Measurements from ENCODE around the gene TFAP2E. TPM values are rescaled to one million over a fixed set of nuclear protein-coding genes. Genes with fewer than 3 reads are reported as not detected.

The TFAP2E gene
- under 0.01 TPM in 2 replicates for total RNA-seq

DNA sequence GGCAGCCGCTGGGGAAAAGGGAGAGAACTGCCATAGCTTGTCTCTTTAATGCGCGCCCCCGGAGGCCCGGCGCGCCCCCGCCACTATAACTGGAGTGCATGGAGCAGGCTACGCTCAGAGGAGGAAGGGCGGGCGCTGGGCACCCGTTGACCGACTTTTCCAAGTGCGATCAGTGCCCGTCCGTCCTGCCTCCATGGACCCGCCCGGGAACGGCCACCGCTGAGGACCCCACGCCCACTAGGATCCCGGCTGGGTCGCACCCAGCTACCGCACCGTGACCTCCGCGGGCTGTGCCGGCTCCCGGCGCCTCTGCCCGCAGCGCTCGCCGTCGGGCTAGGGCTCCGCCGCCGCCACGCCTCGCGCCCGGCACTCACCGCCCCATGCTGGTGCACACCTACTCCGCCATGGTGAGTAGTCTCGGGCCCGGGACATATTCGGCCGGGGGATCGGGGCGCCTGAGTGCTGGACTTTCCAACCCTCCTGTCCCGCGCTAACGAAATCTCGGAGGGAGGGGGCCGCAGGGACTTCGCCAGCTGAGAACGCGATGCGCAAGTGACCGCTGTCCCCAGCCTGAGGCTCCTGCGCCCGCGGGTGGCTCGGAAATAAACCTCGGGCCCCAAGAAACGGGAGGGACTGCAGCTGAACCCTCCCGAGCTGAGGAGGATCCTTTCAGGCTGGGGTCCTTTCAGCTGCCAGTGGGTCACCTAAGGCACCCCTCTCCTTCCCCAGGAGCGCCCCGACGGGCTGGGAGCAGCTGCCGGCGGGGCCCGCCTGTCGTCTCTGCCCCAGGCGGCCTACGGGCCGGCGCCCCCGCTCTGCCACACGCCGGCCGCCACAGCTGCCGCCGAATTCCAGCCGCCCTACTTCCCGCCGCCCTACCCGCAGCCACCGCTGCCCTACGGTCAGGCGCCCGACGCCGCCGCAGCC, at the start of gene TFAP2E:
TSS of gene TFAP2E (plus strand) at position 117 of the 927 bp plus-strand sequence. CDS start at position 381, 264 bp downstream.

DNA sequence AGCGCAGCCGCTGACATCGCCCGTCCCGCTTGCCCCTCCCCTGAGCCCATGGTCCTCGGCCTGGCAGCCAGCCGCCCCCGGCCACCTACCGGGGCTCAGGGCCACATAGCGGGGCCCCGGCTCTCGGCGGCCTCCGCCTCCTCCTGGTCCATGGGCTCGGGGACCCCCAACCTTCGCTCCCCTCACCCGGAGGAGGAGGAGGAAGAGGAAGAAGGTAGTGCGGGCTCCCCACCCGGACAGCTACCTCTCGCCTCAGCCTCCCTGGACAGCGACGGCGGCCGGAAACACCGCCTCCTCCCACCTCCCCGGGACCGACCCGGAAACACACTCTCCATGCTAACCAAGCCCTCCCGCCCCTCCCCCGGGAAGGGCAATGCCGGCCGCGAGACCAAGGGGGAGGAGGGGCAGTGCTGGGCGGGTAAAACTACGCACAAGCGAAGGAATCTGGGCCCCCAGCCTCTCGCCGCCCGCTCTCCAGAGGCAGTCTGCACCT, 15.9 kb upstream of the TFAP2E start, which contains the start of gene KIAA0319L:
TSS of gene KIAA0319L (minus strand) at position 286 of the 493 bp plus-strand sequence. CDS start 2,912 bp downstream, outside the sequence.

DNA sequence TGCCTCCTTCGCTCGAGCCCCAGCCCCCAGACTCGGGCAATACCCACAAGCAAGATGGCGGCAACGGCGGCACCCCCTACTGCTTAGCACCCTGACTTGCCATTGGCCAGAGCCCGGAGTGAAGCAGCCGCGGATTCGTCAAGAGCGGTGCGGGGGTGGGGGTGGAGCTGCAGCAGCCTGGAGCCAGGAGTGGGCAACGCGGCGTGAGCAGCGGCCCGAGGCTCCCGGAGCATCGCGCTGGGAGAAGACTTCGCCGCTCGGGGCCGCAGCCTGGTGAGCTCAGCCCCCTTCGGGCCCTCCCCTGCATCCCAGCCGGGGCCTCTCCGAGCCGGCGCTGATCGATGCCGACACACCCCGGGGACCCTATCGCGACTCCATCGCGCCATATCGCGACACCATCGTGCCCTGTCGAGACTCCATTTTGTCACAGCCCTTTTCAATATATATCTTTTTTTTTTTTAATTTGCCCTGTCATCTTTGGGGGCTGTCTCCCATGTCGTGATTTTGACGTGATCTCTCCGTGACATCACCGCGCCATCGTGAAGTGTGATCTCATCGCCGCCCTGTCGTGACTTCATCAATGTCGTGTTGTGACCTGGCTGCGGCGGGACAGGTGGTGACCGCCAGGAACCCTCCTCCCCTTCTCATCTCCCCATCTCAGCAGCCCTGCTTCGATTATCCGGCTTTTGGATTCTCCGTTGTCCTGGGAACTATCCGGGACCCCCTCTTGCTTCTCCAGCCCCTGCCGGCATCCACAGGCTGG, 15.3 kb upstream of the TFAP2E start, which contains the start of gene NCDN:
TSS of gene NCDN (plus strand) at position 189 of the 763 bp plus-strand sequence. CDS start at position 581, 392 bp downstream.

DNA sequence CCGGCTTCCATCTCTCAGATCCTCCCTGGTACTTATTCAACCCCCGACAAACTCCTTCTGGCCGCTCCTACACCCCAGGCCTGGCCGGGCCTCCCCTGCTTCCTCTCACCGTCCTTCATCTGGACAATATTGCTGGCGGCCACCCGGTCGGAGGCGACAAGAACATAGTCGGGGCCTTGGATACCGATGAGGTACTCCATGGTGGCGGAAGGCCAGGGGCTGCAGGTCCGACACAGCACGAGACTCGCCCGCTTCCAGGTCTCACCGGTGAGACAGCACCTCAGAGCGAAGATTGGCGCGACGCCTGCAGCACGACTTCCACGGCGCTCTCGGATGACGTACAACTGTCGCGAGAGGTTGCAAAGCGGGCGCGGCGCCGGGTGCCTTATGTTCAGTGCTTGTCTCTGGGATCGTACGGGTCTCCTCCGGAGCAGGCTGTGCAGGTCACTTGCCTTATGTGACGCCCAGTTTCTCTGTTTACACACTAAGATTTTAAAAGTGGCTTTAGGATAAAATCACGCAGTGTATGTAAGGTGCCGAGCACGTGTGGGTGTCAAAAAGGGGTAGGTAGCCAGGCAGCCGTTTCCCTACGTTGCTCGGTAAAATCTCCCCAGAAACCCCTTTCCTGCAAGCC, 68.2 kb downstream of the TFAP2E start, which contains the start of gene PSMB2:
TSS of gene PSMB2 (minus strand) at position 294 of the 634 bp plus-strand sequence. CDS start at position 200, 94 bp downstream.

Other genes starting within 250 kb of the TFAP2E start
- gene KIAA0319L, start 15.9 kb upstream of the TFAP2E start, total RNA-seq: 40.5 and 73.3 TPM in 2 replicates
- 22.3 and 32.8 TPM in 2 replicates for gene NCDN, start 15.5 kb upstream of the TFAP2E start, total RNA-seq
- 11.0 and 39.1 TPM in 2 replicates for gene PSMB2, start 68.2 kb downstream of the TFAP2E start, total RNA-seq
- 16.1 and 20.7 TPM in 2 replicates for gene C1orf216, start 145.6 kb downstream of the TFAP2E start, total RNA-seq
- gene CLSPN, start 196.7 kb downstream of the TFAP2E start, total RNA-seq: 3.1 and 58.1 TPM in 2 replicates
- 9.6 and 13.2 TPM in 2 replicates for gene AGO4, start 234.7 kb downstream of the TFAP2E start, total RNA-seq

All from regular cardiac myocyte (primary cell).